Measurements from ENCODE around the gene PAQR8.

- TF ChIP-seq, protein P1, sequence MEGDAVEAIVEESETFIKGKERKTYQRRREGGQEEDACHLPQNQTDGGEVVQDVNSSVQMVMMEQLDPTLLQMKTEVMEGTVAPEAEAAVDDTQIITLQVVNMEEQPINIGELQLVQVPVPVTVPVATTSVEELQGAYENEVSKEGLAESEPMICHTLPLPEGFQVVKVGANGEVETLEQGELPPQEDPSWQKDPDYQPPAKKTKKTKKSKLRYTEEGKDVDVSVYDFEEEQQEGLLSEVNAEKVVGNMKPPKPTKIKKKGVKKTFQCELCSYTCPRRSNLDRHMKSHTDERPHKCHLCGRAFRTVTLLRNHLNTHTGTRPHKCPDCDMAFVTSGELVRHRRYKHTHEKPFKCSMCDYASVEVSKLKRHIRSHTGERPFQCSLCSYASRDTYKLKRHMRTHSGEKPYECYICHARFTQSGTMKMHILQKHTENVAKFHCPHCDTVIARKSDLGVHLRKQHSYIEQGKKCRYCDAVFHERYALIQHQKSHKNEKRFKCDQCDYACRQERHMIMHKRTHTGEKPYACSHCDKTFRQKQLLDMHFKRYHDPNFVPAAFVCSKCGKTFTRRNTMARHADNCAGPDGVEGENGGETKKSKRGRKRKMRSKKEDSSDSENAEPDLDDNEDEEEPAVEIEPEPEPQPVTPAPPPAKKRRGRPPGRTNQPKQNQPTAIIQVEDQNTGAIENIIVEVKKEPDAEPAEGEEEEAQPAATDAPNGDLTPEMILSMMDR (IDR thresholded peaks at IDR 0.05; ENCODE audit: low read depth, low read length), result no peak
- no peak for TF ChIP-seq EZH2phosphoT487 (IDR thresholded peaks at IDR 0.05; ENCODE audit: low read depth)
Measured at GRCh38 chr6:52384145-52384766, 22.3 kb downstream of the PAQR8 start.
